Fibroblast of villous mesenchyme (primary cell): ENCODE data around the gene CEP126. TPM values are rescaled to one million over a fixed set of nuclear protein-coding genes. Genes with fewer than 3 reads are reported as not detected.

Experiments used
- DNase-seq: peaks from one replicate; pipeline ENCODE4 v3.0.0-alpha.2; 2010; ENCODE audit warnings: low read depth
- H3K4me3 ChIP-seq: 2 replicates; pipeline ENCODE4 v1.5.1; 2011; ENCODE audit warnings: low read depth, mild to moderate bottlenecking, low read length
- total RNA-seq: library from RNA; depleted of rRNA; stranded (reverse); fragments of >200 nt; gene quantifications from 2 replicates; pipeline ENCODE4 v1.2.3, GENCODE V29; 2012
- TF ChIP-seq, protein P1 (sequence below): IDR thresholded peaks from 2 replicates; pipeline ENCODE4 v1.5.1; 2012; ENCODE audit warnings: low read depth, mild to moderate bottlenecking, low read length; ENCODE audit not compliant: insufficient read depth

Gene CEP126
- total RNA-seq, 1 donor: 2.2 TPM

DNA sequence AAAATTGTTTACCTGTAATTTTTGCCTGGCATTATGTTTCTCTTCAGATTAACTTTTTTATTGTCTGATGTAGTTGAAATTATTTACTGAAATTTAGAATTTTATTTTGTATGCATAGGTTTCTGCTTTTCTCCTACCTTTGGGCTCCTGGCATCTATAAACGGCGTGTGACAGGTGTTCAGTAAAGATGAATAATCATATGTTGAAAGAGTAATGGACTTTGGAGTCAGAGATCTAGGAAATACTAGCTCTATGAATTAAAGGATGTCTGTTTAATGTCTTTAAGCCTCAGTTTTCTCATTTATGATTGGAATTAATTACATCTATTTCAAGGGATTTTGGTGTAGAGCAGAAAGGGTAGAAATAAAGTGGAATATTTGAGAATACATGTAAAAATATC, 8.7 kb downstream of the CEP126 start:
- DNase-seq: no peak
- no peak overlapping the region for H3K4me3 ChIP-seq
- TF ChIP-seq, protein P1, sequence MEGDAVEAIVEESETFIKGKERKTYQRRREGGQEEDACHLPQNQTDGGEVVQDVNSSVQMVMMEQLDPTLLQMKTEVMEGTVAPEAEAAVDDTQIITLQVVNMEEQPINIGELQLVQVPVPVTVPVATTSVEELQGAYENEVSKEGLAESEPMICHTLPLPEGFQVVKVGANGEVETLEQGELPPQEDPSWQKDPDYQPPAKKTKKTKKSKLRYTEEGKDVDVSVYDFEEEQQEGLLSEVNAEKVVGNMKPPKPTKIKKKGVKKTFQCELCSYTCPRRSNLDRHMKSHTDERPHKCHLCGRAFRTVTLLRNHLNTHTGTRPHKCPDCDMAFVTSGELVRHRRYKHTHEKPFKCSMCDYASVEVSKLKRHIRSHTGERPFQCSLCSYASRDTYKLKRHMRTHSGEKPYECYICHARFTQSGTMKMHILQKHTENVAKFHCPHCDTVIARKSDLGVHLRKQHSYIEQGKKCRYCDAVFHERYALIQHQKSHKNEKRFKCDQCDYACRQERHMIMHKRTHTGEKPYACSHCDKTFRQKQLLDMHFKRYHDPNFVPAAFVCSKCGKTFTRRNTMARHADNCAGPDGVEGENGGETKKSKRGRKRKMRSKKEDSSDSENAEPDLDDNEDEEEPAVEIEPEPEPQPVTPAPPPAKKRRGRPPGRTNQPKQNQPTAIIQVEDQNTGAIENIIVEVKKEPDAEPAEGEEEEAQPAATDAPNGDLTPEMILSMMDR: no peak

DNA sequence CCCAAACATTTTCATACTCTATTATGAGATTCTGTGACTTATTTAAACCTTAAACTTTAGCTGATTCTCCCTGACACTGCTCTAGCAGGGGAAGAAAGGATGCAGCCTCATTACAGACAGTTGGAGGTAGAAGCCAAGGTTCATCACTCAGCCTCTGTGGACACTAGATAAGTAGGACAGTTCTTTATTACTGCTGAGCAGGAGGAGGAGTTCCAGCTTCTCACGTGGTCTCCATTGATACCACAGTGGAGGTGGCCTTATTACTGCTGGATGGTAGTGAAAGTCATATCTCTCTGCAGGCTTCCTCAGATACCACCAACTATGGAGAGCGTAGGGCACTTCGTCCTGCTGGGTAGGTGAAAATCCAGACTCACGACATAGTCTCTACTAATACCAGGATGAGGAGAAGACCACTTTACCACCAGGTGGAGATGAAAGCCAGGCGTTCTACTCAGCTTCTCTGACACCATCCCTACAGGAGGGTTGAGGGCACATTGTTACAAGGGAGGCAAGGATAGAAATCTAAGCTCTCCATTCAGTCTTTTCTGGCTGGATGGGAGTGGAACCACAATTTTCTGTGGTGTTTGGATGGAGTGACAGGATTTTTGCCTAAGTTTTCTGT, 14.6 kb downstream of the CEP126 start:
- no peak overlapping the region for H3K4me3 ChIP-seq
- TF ChIP-seq, protein P1: no peak
- no peak for DNase-seq

DNA sequence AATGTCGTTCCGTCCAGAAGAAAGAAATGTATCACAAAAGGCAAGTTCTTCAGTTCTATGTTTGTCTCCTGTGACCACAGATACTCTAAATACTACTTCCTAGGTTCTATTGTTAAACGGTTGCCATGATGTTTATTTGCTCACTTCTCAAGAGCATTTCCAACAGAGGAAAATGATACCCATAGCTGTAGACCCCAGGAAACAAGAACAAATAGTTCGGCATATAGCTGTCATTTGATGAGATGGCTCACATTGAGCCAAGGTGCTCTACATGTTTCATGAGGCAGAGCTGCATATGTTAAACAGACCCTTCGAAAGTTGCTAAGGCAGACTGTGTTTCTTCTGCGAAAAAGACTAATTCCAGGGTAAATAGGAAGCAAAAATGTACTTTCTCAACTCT, 16.9 kb downstream of the CEP126 start:
- no peak for DNase-seq
- TF ChIP-seq, protein P1: no peak
- H3K4me3 ChIP-seq: no peak overlapping the region

DNA sequence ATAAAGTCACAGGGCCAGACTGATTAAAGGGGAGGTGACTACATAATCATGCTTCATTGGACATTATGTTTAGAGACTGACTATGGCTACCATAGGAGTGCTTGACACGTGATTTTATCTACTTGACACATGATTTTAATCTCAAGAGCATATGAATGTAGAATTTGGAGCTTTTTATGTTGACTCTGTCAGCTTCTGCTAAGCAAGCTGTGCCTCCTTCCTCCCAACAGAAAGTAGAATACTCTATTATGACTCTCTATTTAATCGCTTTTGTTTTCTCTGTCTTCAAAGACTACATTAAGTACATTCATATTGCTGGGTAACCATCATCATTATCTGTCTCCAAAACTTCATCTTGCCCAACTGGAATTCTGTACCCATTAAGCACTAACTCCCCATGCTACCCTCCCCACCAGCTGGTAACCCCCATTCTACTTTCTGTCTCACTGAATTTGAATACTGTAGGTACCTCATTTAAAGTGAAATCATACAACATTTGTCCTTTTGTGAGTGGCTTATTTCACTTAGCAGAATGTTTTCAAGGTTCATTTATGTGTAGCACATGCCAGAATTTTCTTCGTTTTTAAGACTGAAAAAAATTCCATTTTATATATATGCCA, 26.2 kb downstream of the CEP126 start:
- TF ChIP-seq, protein P1: no peak
- no peak for DNase-seq
- no peak overlapping the region for H3K4me3 ChIP-seq

DNA sequence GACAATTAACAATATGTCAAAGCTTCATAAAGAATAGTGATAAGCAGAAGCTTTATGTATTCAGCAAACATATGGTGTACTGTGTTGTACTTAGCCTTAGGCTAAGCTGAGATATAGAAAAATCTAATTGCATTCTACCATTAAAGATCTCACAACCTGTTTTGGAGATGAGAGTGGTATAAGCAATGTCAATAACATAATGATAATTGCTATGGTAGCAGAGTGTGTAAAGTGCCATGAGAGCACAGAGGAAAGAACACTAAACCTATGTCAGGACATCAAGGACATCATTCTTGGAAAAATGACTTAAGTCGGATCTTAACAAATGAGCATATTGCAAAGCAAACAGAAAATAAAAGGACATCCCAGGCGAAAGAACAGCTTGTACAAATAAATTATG, 30.1 kb downstream of the CEP126 start:
- DNase-seq: no peak
- H3K4me3 ChIP-seq: no peak overlapping the region
- TF ChIP-seq, protein P1: no peak

DNA sequence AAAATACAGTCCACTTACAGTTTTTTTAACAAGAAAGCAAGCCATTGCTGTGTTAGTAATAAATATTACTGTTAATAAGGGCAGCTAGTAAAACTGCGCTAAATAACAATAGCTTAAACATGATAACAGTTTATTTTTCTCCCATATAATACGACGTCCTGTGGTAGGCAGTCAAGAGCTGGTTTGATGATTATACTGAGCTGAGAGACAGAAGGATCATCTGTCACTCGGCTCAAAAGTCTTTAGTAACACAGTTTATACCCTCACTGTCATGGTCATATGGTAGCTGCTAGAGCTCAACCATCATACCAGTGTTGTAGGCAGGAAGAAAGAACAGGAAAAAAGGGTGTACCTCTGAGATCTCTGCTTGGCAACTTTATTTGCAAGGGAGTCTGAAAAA, 30.6 kb downstream of the CEP126 start:
- no peak for DNase-seq
- TF ChIP-seq, protein P1: no peak

More for the DNA sequence above, 30.6 kb downstream of the CEP126 start:
- H3K4me3 ChIP-seq: no peak overlapping the region
